ENCODE measurements around the gene GRM3. TPM values are rescaled to one million over a fixed set of nuclear protein-coding genes. Genes with fewer than 3 reads are reported as not detected.

GRM3 gene
- total RNA-seq, 2 experiments from 2014 or later: not detected

DNA sequence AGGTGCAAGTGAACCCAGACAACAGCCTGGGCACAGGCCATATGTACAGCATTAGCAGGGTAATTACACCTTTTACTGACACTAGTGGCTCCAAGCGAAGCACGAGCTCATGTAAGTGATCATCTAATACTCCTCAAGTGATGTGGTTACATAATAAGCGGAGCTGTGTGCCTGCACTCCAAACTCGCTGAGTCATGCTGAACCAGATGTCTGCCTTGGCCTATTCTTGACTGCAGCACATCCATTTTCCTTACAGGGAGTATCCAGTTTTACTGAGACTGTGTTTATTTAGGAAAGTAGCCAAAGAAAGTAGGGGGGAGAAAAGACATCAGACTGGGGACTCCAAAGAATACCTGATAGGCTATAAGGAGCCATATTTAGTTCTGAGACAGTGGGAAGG is 90.1 kb downstream of the GRM3 start:
- POLR2A ChIA-PET: no interaction called here
- no peak for ATAC-seq
- no peaks in the 10 kb centered on the region for H3K4me1 Mint-ChIP-seq (ENCODE audit: low read depth)
- DNase-seq: no peak
- H3K36me3 Mint-ChIP-seq (ENCODE audit: low read depth): no peaks in the 10 kb centered on the region
- H3K27me3 Mint-ChIP-seq (ENCODE audit: low read depth): no peaks in the 10 kb centered on the region
- CTCF ChIA-PET: no interaction called here
- no peak overlapping the region for H3K27ac Mint-ChIP-seq
- H3K4me3 Mint-ChIP-seq: no peak overlapping the region
- H3K9me3 Mint-ChIP-seq (ENCODE audit: insufficient read depth): no peaks in the 10 kb centered on the region

DNA sequence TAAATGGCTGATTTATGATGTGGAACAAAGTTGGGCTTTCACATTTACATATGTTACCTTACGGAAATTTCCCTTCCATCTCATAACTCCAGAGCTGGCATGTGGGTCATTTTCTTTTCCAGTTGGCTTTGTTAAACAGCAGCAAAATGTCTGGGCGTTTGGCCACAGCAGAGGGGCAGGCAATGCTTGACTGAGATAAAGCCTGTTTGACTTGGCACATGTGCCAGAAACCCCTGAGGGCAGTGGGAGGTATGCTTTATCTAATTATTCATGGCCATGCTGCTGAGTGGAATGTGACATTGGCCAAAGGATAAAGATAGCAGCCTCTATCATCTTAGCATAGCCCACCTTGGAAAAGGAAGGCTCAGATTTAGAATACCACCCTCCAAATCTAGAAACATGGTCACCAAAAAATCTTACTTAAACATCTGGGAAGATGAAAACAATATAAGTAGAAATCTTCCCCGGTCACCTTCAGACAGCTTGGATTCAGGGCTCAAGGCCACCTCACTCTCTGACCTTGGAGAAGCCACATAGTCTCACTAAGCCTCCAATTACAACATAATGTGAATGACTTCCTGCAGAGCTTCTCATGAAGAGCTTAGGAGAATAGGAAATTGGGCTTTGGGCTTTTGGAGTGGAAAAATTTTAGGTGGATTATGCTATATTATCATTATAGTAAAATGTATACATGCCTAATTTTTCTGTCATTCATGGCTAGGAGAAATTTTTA is 101.5 kb downstream of the GRM3 start:
- H3K4me3 Mint-ChIP-seq: no peak overlapping the region
- H3K27me3 Mint-ChIP-seq (ENCODE audit: low read depth): no peaks in the 10 kb centered on the region
- H3K4me1 Mint-ChIP-seq (ENCODE audit: low read depth): no peaks in the 10 kb centered on the region
- DNase-seq (no peak), ATAC-seq (no peak)
- H3K9me3 Mint-ChIP-seq (ENCODE audit: insufficient read depth): no peaks in the 10 kb centered on the region
- no peak overlapping the region for H3K27ac Mint-ChIP-seq
- ChIA-PET CTCF (no interaction called here), POLR2A (no interaction called here)
- H3K36me3 Mint-ChIP-seq (ENCODE audit: low read depth): no peaks in the 10 kb centered on the region

DNA sequence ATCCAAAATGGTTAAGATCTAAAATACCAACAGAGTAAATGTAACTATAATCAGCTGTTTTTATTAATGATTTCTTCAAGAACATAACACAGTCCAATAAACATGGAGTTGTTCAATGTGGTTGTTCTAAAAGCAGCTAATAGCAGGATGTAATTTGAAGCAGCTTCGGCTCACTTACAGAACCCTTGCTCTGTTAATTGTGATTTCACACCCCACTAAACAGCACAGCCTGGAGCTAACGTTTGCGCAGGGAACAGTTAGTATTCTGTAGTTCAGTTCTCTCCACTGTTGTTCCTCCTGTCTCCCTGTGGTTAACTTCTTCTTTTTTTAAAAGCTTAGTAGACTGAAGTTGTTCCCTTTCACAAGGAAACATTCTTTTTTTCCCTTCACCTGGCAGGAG is 104.0 kb downstream of the GRM3 start:
- Mint-ChIP-seq H3K4me1 (ENCODE audit: low read depth) (no peaks in the 10 kb centered on the region), H3K9me3 (ENCODE audit: insufficient read depth) (no peaks in the 10 kb centered on the region), H3K36me3 (ENCODE audit: low read depth) (no peaks in the 10 kb centered on the region), H3K27ac (no peak overlapping the region), H3K27me3 (ENCODE audit: low read depth) (no peaks in the 10 kb centered on the region), H3K4me3 (no peak overlapping the region)
- DNase-seq (no peak), ATAC-seq (no peak)
- CTCF ChIA-PET: no interaction called here
- POLR2A ChIA-PET: no interaction called here

DNA sequence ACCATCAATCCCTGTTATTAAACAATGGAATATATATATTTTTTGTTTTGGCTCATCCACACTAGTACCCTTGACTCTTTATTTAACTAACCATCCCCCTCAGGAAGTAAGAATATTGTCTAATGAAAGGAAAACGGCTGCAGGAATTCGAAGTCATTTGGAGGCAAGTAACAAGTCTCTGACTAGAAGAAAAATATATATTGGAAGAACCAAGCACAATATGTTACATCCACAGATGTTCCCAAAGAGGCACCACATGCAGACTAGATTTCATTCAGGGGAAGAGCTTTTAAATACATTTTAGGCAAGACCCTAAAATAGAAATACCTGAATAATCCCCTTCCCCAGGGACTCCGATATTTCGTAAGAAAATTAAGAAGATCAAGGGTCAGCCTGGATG is 104.5 kb downstream of the GRM3 start:
- Mint-ChIP-seq H3K36me3 (ENCODE audit: low read depth) (no peaks in the 10 kb centered on the region), H3K27ac (no peak overlapping the region), H3K27me3 (ENCODE audit: low read depth) (no peaks in the 10 kb centered on the region), H3K4me1 (ENCODE audit: low read depth) (no peaks in the 10 kb centered on the region), H3K9me3 (ENCODE audit: insufficient read depth) (no peaks in the 10 kb centered on the region), H3K4me3 (no peak overlapping the region)
- DNase-seq (no peak), ATAC-seq (no peak)
- ChIA-PET CTCF (no interaction called here), POLR2A (no interaction called here)

DNA sequence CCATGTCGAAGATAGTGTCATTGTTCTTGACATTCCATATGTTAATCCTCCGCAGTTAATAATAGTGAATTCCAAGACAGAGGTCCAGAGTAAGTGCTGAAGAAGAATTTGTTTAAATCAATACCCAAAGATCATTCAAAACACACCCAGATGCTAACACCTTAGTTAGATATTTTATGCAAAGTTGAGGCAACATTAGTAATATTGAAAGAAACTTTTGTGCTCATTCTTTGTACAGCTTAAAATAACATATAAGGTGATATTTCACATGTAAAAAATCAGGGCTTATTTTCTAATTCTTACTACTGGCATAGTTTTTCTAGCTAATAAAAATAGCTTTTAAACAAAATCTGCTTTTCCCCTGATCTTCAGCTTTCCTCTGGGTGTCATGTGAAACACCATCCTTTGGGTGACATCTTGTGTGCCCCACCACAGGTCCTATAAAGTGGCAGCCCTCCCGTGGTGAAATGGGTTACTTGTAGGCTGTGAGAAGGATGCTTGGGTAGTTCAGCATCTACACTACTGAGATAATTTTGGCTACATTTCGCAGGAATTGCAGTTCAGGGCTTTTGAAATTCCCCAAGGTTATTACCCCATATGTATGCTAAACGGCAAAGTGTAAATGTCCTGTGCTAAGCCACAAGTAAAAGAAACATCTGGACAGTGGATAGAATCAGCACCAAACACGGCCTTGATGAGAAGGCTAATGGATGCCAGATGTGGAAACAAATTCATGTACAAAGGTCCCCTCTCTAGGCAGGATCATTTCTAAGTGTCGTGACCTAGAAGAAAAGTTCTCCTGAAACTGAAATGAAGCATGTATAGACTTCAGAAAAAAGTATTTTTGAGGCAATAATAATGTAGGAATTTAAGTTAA is 105.4 kb downstream of the GRM3 start:
- Mint-ChIP-seq H3K9me3 (ENCODE audit: insufficient read depth) (no peaks in the 10 kb centered on the region), H3K36me3 (ENCODE audit: low read depth) (no peaks in the 10 kb centered on the region), H3K27me3 (ENCODE audit: low read depth) (no peaks in the 10 kb centered on the region), H3K4me1 (ENCODE audit: low read depth) (no peaks in the 10 kb centered on the region), H3K27ac (no peak overlapping the region), H3K4me3 (no peak overlapping the region)
- ChIA-PET CTCF (no interaction called here), POLR2A (no interaction called here)
- DNase-seq: no peak
- ATAC-seq: no peak

DNA sequence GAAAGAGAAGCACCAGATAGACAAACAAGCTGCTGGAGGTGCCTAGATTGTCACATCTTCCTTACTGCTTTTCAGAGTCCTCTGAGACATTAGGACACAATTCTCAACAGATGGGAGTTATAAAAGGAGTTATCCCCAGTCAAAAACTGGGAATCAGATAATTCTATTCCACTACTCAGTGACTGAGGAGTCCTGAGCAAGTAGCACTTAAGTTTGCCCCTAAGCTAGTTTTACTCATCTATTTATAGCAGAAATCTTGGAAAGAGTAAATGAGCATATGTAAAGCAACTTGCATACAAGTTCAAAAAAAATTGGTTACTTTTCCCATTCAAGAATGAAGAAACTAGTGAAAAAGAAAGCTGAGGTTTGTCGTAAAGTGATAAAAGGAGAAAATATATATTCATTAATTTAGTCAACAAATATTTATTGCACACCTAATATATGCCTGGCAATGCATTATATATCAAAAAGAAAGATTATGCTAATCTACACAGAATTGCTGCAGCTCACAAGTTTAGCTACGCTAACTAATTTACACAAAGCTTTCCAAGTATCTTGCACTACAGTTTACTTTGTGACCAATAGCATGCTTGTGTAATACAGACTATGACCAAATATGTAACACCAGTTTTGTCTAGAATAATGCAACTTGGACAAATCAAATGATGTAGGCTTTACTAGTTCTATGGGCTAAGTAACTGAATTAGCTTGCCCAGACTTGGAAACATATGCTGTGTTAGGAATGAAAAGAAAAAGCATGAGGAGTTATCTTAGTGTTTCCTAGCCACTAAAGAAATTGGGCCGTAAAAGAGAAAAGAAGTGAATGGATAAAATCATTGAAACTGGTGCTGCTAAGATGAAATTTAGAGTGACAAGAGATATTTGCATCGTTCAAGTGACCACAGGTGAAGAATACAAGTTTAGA is 106.3 kb downstream of the GRM3 start:
- H3K9me3 Mint-ChIP-seq (ENCODE audit: insufficient read depth): no peaks in the 10 kb centered on the region
- DNase-seq: no peak
- no peaks in the 10 kb centered on the region for H3K4me1 Mint-ChIP-seq (ENCODE audit: low read depth)
- no peak overlapping the region for H3K27ac Mint-ChIP-seq
- no peak for ATAC-seq
- ChIA-PET POLR2A (no interaction called here), CTCF (no interaction called here)
- no peak overlapping the region for H3K4me3 Mint-ChIP-seq
- no peaks in the 10 kb centered on the region for H3K36me3 Mint-ChIP-seq (ENCODE audit: low read depth)
- H3K27me3 Mint-ChIP-seq (ENCODE audit: low read depth): no peaks in the 10 kb centered on the region

DNA sequence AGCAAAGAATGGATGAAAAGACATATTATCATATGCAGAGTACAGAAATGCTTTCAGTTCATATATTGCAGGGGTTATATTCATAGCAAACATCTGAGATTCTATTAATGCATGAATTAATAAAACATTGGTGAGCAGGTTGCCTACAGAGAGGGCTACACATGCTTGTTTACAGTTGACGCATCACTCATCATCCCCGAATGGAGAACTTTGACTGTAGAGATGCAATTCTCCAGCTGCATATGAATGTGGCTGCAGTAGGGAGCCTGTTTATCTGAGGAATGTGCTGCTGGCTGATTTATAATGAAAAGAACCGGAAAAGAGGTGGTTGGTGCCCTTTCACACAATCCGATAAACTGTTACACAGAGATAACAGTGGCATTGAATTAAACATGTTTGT is 116.5 kb downstream of the GRM3 start:
- Mint-ChIP-seq H3K36me3 (ENCODE audit: low read depth) (no peaks in the 10 kb centered on the region), H3K27ac (no peak overlapping the region), H3K9me3 (ENCODE audit: insufficient read depth) (no peaks in the 10 kb centered on the region), H3K4me3 (no peak overlapping the region), H3K27me3 (ENCODE audit: low read depth) (no peaks in the 10 kb centered on the region), H3K4me1 (ENCODE audit: low read depth) (no peaks in the 10 kb centered on the region)
- ATAC-seq: no peak
- DNase-seq: no peak
- CTCF ChIA-PET: no interaction called here
- POLR2A ChIA-PET: no interaction called here

DNA sequence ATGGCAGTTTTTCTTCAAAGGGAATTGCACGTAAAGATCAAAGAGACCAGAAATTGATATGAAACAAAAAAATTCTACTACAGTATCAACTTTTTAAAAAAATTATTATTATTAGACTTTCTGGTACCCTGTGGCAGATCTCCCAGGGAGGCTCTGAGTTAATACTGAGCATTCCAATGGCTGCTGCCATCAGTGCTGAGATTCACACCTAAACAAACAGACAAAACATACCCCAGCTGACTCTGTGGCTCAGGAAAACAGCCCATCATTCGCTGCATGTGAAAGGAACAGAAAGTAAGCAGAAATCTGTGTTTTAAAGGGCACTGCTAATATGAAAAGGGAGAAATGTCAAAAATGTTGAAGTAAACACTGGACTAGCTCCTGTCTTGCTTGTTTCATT is 118.4 kb downstream of the GRM3 start:
- ATAC-seq (no peak), DNase-seq (no peak)
- ChIA-PET POLR2A (no interaction called here), CTCF (no interaction called here)
- Mint-ChIP-seq H3K27ac (no peak overlapping the region), H3K4me3 (no peak overlapping the region), H3K9me3 (ENCODE audit: insufficient read depth) (no peaks in the 10 kb centered on the region), H3K4me1 (ENCODE audit: low read depth) (no peaks in the 10 kb centered on the region), H3K27me3 (ENCODE audit: low read depth) (no peaks in the 10 kb centered on the region), H3K36me3 (ENCODE audit: low read depth) (no peaks in the 10 kb centered on the region)

DNA sequence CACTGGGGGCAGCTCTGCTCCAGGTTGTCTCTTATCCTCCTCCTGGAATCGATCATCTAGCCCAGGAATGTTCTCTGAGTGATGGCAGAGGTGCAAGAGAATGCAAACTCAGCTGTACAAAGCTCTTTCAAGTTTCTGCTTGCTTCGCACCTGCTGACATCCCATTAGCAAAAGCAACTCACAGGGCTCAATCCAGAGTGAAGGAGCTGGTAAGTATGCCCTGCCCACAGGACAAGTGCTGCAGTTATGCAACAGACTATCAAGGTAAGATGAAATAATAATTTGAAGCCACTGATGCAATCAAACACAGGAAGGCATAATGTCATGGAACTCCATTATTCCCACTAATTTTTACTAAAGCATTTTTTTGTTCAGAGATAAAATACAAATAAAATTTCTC is 122.2 kb downstream of the GRM3 start:
- ATAC-seq: no peak
- H3K27me3 Mint-ChIP-seq (ENCODE audit: low read depth): no peaks in the 10 kb centered on the region
- no peaks in the 10 kb centered on the region for H3K36me3 Mint-ChIP-seq (ENCODE audit: low read depth)
- no peak overlapping the region for H3K27ac Mint-ChIP-seq
- no peak overlapping the region for H3K4me3 Mint-ChIP-seq
- no peaks in the 10 kb centered on the region for H3K9me3 Mint-ChIP-seq (ENCODE audit: insufficient read depth)
- CTCF ChIA-PET: no interaction called here
- POLR2A ChIA-PET: interaction anchor here (0.5 to 1.1 kb wide), 2 partner anchors 51 to 911 kb away, joined by 3 read pairs; no protein-coding TSS in a partner anchor
- H3K4me1 Mint-ChIP-seq (ENCODE audit: low read depth): no peaks in the 10 kb centered on the region
- no peak for DNase-seq

DNA sequence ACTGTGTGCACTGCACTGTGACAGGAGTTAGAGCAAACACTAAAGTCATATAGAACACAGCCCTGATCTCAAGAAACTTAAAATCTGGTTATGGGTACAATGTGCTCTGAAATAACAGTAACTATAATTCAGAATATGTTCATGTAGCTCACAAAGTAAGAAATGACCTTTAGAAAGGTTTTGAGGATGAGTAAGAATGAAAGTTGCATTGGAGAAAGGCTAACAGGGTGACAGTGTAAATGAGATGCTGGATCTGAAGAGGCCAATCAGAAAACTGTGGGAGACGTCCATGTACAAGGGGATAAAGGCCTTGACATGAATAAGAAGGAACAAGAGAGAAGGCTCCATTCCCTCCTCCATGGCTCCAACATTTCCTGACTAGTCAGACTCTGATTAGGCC is 124.7 kb downstream of the GRM3 start:
- CTCF ChIA-PET: no interaction called here
- H3K4me3 Mint-ChIP-seq: no peak overlapping the region
- no peak for ATAC-seq
- H3K4me1 Mint-ChIP-seq (ENCODE audit: low read depth): no peaks in the 10 kb centered on the region
- H3K36me3 Mint-ChIP-seq (ENCODE audit: low read depth): no peaks in the 10 kb centered on the region
- no peak overlapping the region for H3K27ac Mint-ChIP-seq
- no peak for DNase-seq
- H3K9me3 Mint-ChIP-seq (ENCODE audit: insufficient read depth): no peaks in the 10 kb centered on the region
- POLR2A ChIA-PET: no interaction called here
- H3K27me3 Mint-ChIP-seq (ENCODE audit: low read depth): no peaks in the 10 kb centered on the region

DNA sequence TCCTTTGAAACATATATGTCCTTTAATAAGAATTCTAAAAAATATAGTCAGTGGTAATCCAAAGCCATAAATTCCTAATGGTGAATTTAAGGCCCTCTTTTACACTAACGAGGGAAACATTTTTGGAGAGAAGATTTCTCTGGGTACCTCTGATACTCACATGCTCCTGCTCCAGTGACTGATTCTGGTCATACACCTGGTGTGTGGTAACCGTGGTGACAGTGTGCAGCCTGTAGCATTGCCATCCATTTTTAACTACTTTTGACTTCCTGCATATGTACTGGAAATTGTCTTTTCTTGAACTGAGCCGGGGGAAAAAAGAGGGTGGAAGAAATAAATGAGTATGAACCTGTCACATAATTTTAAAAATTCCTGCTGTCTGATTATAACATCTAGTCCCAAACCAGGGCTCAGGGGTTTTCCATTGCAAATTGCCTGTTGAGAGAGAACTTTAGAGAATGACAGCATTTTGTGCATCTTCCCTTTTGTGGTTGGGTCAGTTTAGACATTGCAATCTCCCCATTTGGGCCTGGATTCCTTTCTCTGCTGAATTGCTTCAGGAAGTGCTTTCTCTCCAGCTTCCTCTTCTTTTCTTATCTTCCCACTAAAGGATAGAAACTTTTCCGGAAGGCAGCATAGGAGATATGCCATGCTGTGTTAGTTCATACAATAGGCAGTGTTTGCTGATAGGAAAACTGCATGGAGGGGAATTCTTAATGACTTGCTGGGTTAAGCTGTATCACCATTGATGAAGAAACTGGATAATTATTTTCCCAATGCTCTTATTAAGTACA is 125.5 kb downstream of the GRM3 start:
- H3K27me3 Mint-ChIP-seq (ENCODE audit: low read depth): no peaks in the 10 kb centered on the region
- no peaks in the 10 kb centered on the region for H3K4me1 Mint-ChIP-seq (ENCODE audit: low read depth)
- H3K9me3 Mint-ChIP-seq (ENCODE audit: insufficient read depth): no peaks in the 10 kb centered on the region
- ChIA-PET CTCF (no interaction called here), POLR2A (no interaction called here)
- no peak overlapping the region for H3K27ac Mint-ChIP-seq
- no peak for DNase-seq
- ATAC-seq: no peak
- H3K36me3 Mint-ChIP-seq (ENCODE audit: low read depth): no peaks in the 10 kb centered on the region
- no peak overlapping the region for H3K4me3 Mint-ChIP-seq

Measured in activated CD8-positive, alpha-beta T cell treated with anti-CD3 and anti-CD28 coated beads, Interleukin-2, amount 10 ng/mL, durations not matched to agents 7 days and 5 days (primary cell).